Psoas muscle (tissue), 8 donors: ENCODE results near the gene TMEM217. TPM values are rescaled to one million over a fixed set of nuclear protein-coding genes. Genes with fewer than 3 reads are reported as not detected.
A peak's percentile ranks its signal among the peaks of the same experiment; 100 is the strongest.

Experiments
- ATAC-seq, 4 donors: fragments of 200-7000 bp; cut with Tn5 transposase; one replicate each; pipeline ENCODE4 v1.9.1; 2020; ENCODE audit warnings: moderate library complexity in 3 of 4, mild to moderate bottlenecking in 2 of 4
- DNase-seq, 2 donors: peaks; one replicate each; pipeline ENCODE4 v3.0.0-alpha.2; 2020
- H3K27ac ChIP-seq: fragments of 200-600 bp; one replicate; pipeline ENCODE4 v1.8.0; 2022
- H3K27me3 ChIP-seq, 3 donors: fragments of 200-600 bp in 1 of 3; one replicate each; pipeline versions ENCODE4 v1.6.1 to v1.8.0; 2013 to 2022; ENCODE audit warnings: low read length in 2 of 3, mild to moderate bottlenecking in 2 of 3, moderate library complexity in 1 of 3; ENCODE audit not compliant: insufficient read depth in 3 of 3
- H3K36me3 ChIP-seq, 2 donors: fragments of 200-600 bp in 1 of 2; one replicate each; pipeline versions ENCODE4 v1.6.1 to v1.8.0; 2013 to 2022; ENCODE audit warnings: low read depth in 1 of 2, mild to moderate bottlenecking in 1 of 2, moderate library complexity in 1 of 2; ENCODE audit not compliant: insufficient read depth in 1 of 2
- H3K4me1 ChIP-seq: fragments of 200-600 bp; one replicate; pipeline ENCODE4 v1.8.0; 2022
- H3K4me3 ChIP-seq: fragments of 200-600 bp; one replicate; pipeline ENCODE4 v1.8.0; 2022; ENCODE audit warnings: mild to moderate bottlenecking
- H3K9me3 ChIP-seq: fragments of 200-600 bp; one replicate; pipeline ENCODE4 v1.8.0; 2022
- WGBS, 3 donors: extraction: QIAGEN DNeasy Blood & Tissue Kit; methylation state at CpG; one replicate each; pipeline versions ENCODE4 v1.1.6 to v1.1.7; 2013; 5-methylcytosine and 5-hydroxymethylcytosine counted together
- intact Hi-C, 2 donors: fragments of 100-400 bp; cut with DNase I; formaldehyde crosslinking; loops; one replicate each; pipeline versions ENCODE4 v1.11.0 to v1.14.2; 2022
- polyA plus RNA-seq, 3 donors: library from polyadenylated mRNA; stranded (reverse); fragments of 200-250 nt; gene quantifications; one replicate each; pipeline ENCODE4 v1.2.3, GENCODE V29; 2013
- total RNA-seq, 4 donors: library from RNA; stranded (reverse); fragmentation: NEBNext Ultra II Directional in 2 of 4; extraction: Animal tissue kit (Norgen Biotek cat#: 25700) in 2 of 4; gene quantifications; one replicate each; pipeline versions ENCODE4 v1.2.1 to v1.2.4, GENCODE V29; 2021 to 2023
- TF ChIP-seq, protein P1 (sequence below): fragments of 200-600 bp; IDR thresholded peaks from one replicate; pipeline ENCODE4 v1.8.0; 2022; ENCODE audit warnings: antibody characterized with exemption
- donor health status: healthy with polysubstance abuse.
- donor health status: DM: no; HTN: no; CAD: no; lungs with moderate emphysema.
- donor health status: Bipolar disorder and iron deficiency.
- donor health status: healthy.
- donor health status: DM: yes; HTN: yes; CAD: no.
- donor health status: DM: no; HTN: no; CAD: no.
- donor health status: DM: no; HTN: no; CAD: no.
- donor health status: DM: yes; HTN: yes; CAD: no.

TMEM217 gene
- total and polyA plus RNA-seq, 7 donors: 0.05 to 4.3 (median 0.31) TPM; not detected in 1

- no peaks in the 10 kb centered on the region for H3K27me3 ChIP-seq
- intact Hi-C loops: loop anchor here (1.0 to 10.0 kb wide), 7 partner anchors 37 to 407 kb away; no protein-coding TSS in a partner anchor
- ATAC-seq: peak; percentile 6 to 52 (median 28)
- TF ChIP-seq, protein P1, sequence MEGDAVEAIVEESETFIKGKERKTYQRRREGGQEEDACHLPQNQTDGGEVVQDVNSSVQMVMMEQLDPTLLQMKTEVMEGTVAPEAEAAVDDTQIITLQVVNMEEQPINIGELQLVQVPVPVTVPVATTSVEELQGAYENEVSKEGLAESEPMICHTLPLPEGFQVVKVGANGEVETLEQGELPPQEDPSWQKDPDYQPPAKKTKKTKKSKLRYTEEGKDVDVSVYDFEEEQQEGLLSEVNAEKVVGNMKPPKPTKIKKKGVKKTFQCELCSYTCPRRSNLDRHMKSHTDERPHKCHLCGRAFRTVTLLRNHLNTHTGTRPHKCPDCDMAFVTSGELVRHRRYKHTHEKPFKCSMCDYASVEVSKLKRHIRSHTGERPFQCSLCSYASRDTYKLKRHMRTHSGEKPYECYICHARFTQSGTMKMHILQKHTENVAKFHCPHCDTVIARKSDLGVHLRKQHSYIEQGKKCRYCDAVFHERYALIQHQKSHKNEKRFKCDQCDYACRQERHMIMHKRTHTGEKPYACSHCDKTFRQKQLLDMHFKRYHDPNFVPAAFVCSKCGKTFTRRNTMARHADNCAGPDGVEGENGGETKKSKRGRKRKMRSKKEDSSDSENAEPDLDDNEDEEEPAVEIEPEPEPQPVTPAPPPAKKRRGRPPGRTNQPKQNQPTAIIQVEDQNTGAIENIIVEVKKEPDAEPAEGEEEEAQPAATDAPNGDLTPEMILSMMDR: peak; percentile 93
- no peaks in the 10 kb centered on the region for H3K9me3 ChIP-seq
- peak overlapping the region; percentile 94 for H3K27ac ChIP-seq
- H3K36me3 ChIP-seq: peaks cover 8 to 36% of the 10 kb centered on the region in 2 donors
- H3K4me3 ChIP-seq: peak overlapping the region; percentile 97
- peak; percentile 85 to 88 for DNase-seq
- H3K4me1 ChIP-seq: peaks cover 10% of the 10 kb centered on the region
- WGBS, 3 donors: 13 to 19% (median 16%) methylated on average over 17 of the region's 17 CpGs
These were observed 85.8 kb downstream of the TMEM217 start for GRCh38 chr6:37171970-37172812.

- no peaks in the 10 kb centered on the region for H3K9me3 ChIP-seq
- H3K36me3 ChIP-seq: peaks cover 8 to 36% of the 10 kb centered on the region in 2 donors
- peak overlapping the region; percentile 97 for H3K4me3 ChIP-seq
- ATAC-seq: peak in 3 of 4 donors; percentile 15 to 47 (median 32)
- no peaks in the 10 kb centered on the region for H3K27me3 ChIP-seq
- WGBS, 3 donors: 1 to 3% (median 2%) methylated on average over 43 to 45 of the region's 45 CpGs
- peak overlapping the region; percentile 94 for H3K27ac ChIP-seq
- peak; percentile 71 to 74 for DNase-seq
- TF ChIP-seq, protein P1: no peak
- peaks cover 10% of the 10 kb centered on the region for H3K4me1 ChIP-seq
- intact Hi-C loops: loop anchor here (1.0 to 10.0 kb wide), 4 partner anchors 39 to 407 kb away; no protein-coding TSS in a partner anchor
These were observed 86.6 kb downstream of the TMEM217 start for GRCh38 chr6:37171201-37171969.

DNA sequence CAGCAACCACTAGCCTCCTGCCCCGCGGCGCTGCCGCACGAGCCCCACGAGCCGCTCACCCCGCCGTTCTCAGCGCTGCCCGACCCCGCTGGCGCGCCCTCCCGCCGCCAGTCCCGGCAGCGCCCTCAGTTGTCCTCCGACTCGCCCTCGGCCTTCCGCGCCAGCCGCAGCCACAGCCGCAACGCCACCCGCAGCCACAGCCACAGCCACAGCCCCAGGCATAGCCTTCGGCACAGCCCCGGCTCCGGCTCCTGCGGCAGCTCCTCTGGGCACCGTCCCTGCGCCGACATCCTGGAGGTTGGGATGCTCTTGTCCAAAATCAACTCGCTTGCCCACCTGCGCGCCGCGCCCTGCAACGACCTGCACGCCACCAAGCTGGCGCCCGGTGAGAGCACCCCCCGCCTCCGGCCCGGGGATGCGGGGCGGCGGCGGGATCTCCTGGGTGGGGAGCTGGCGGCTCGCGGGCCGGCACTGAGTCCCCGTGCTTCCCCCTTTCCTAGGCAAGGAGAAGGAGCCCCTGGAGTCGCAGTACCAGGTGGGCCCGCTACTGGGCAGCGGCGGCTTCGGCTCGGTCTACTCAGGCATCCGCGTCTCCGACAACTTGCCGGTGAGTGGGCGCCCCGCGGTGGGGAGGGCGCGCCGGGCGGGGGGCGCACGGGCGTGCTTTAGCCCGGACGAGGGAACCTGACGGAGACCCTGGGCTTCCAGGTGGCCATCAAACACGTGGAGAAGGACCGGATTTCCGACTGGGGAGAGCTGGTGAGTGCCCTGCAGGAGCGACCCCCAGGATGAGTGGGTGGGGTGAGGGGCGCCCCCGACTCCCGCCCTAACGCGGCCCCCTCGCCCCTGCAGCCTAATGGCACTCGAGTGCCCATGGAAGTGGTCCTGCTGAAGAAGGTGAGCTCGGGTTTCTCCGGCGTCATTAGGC lies 87.4 kb downstream of the TMEM217 start:
- WGBS, 3 donors: 0 to 1% (median 0%) methylated on average over 59 to 90 of the region's 92 CpGs
- TF ChIP-seq, protein P1: peak; percentile 44
- DNase-seq (peak; percentile 57 to 83), ATAC-seq (peak; percentile 38 to 67 (median 56))
- Histone ChIP-seq H3K4me1 (peaks cover 10% of the 10 kb centered on the region), H3K36me3 (peaks cover 8 to 34% of the 10 kb centered on the region in 2 donors), H3K27ac (peak overlapping the region; percentile 94), H3K4me3 (peak overlapping the region; percentile 97), H3K9me3 (no peaks in the 10 kb centered on the region), H3K27me3 (no peaks in the 10 kb centered on the region)
- intact Hi-C loops: loop anchor here (1.0 to 10.0 kb wide), 5 partner anchors 38 to 406 kb away; no protein-coding TSS in a partner anchor
